Osteocyte (in vitro differentiated cells): ENCODE data around the gene KRT78. TPM values are rescaled to one million over a fixed set of nuclear protein-coding genes. Genes with fewer than 3 reads are reported as not detected.
"Not testable (repeated sequence)": the region's sequence is repeated elsewhere in the genome, so short reads cannot be mapped to it uniquely, and the experiment has no call there.

ENCODE experiments used
- DNase-seq: peaks from one replicate; pipeline ENCODE4 v3.0.0; 2021; ENCODE audit warnings: mixed read lengths; ENCODE audit not compliant: unreplicated experiment; ENCODE audit errors: extremely low spot score
- H3K27ac Mint-ChIP-seq: one replicate; pipeline ENCODE4 v1.8.0; 2021; ENCODE audit warnings: mild to moderate bottlenecking, mixed read lengths; ENCODE audit not compliant: unreplicated experiment
- H3K27me3 Mint-ChIP-seq: one replicate; pipeline ENCODE4 v1.8.0; 2021; ENCODE audit warnings: mixed read lengths; ENCODE audit not compliant: unreplicated experiment
- H3K36me3 Mint-ChIP-seq: one replicate; pipeline ENCODE4 v1.8.0; 2021; ENCODE audit warnings: mixed read lengths; ENCODE audit not compliant: unreplicated experiment
- H3K4me1 Mint-ChIP-seq: one replicate; pipeline ENCODE4 v1.8.0; 2021; ENCODE audit warnings: mixed read lengths; ENCODE audit not compliant: unreplicated experiment
- H3K4me3 Mint-ChIP-seq: one replicate; pipeline ENCODE4 v1.8.0; 2021; ENCODE audit warnings: mild to moderate bottlenecking, moderate library complexity, mixed read lengths; ENCODE audit not compliant: unreplicated experiment
- H3K9me3 Mint-ChIP-seq: one replicate; pipeline ENCODE4 v1.8.0; 2021; ENCODE audit warnings: mixed read lengths; ENCODE audit not compliant: unreplicated experiment
- total RNA-seq: library from RNA; stranded (reverse); gene quantifications from 2 replicates; pipeline ENCODE4 v1.2.1, GENCODE V29; 2021
- TF ChIP-seq, protein P1 (sequence below): fragments of 200-600 bp; sonication (generic); IDR thresholded peaks from 2 replicates; pipeline ENCODE4 v1.5.0; 2021; ENCODE audit warnings: antibody characterized with exemption, mild to moderate bottlenecking, moderate library complexity

The KRT78 gene
- total RNA-seq, 1 donor from 2014 or later, result not detected

DNA sequence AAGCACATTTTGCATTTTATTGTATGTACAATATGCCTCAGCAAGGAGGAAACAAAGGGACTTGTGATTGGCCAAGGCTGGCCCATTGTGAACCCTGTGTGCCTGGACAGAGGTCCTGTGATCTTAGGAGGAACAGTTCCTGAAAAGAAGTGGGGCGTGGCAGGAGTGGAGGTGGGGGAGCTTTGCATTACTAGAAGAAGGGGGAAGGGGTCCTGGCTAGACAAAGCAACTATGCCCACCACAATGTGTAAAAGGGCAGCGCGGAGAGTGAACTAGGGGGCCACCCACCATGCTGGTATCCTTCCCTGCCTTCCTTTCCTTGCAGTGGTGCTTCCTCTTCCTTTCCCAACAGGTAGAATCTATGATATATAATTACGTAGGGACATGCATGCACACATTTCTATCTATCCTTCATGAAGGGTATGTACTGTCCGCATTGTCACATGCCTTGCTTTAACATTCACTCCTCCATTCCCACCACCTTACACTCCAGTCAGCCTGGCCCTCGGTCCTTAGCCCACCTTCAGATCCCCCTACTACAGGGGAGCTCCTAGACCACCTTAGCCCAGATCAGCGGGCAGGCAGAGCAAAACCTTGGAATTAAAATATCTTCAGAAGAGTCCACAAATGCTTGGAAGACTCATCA lies 43.5 kb upstream of the KRT78 start:
- TF ChIP-seq, protein P1, sequence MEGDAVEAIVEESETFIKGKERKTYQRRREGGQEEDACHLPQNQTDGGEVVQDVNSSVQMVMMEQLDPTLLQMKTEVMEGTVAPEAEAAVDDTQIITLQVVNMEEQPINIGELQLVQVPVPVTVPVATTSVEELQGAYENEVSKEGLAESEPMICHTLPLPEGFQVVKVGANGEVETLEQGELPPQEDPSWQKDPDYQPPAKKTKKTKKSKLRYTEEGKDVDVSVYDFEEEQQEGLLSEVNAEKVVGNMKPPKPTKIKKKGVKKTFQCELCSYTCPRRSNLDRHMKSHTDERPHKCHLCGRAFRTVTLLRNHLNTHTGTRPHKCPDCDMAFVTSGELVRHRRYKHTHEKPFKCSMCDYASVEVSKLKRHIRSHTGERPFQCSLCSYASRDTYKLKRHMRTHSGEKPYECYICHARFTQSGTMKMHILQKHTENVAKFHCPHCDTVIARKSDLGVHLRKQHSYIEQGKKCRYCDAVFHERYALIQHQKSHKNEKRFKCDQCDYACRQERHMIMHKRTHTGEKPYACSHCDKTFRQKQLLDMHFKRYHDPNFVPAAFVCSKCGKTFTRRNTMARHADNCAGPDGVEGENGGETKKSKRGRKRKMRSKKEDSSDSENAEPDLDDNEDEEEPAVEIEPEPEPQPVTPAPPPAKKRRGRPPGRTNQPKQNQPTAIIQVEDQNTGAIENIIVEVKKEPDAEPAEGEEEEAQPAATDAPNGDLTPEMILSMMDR, result no peak
- Mint-ChIP-seq H3K36me3 (no peaks in the 10 kb centered on the region), H3K27ac (no peak overlapping the region), H3K4me1 (peaks cover 26% of the 10 kb centered on the region), H3K4me3 (no peak overlapping the region), H3K27me3 (no peaks in the 10 kb centered on the region), H3K9me3 (no peaks in the 10 kb centered on the region)
- DNase-seq, result no peak

DNA sequence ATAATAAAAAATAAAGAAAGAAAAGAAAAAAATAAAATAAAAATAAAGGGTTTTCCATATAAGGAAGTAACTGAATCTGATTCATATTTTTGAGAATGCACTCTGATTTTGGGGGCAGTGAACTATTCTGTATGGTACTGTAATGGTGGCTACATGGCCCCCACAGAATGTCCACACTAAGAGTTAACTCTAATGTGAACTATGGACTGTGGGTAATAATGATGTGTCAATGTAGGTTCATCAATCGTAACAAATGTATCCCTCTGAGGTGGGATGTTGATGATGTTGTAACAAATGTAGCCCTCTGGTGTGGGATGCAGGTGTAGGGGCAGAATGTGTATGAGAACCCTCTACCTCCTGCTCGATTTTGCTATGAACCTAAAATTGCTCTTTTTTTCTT lies 42.2 kb upstream of the KRT78 start:
- TF ChIP-seq, protein P1, result no peak
- Mint-ChIP-seq H3K27me3 (no peaks in the 10 kb centered on the region), H3K4me1 (peaks cover 20% of the 10 kb centered on the region), H3K4me3 (no peak overlapping the region), H3K27ac (no peak overlapping the region), H3K9me3 (no peaks in the 10 kb centered on the region), H3K36me3 (no peaks in the 10 kb centered on the region)
- no peak for DNase-seq

DNA sequence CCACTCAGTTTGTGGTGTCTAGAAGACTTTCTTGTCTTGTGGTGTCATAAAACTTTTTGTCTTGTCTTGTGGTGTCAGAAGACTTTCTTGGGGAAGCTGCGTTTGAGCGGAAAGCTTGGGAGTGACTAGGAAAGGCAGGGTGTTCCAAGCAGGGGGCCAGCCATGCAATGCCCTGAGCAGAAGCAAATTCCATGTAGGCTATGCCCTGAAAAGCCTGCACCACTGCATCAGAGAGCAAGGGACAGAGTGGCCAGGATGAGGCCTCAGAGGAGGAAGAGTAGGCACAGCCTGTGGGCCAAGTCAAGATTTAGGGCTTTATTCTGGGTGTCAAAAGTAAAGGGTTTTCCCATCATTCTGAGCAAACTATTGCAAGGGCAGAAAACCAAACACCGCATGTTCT lies 41.6 kb upstream of the KRT78 start:
- no peaks in the 10 kb centered on the region for H3K36me3 Mint-ChIP-seq
- H3K9me3 Mint-ChIP-seq, result no peaks in the 10 kb centered on the region
- H3K4me3 Mint-ChIP-seq, result no peak overlapping the region
- no peak for DNase-seq
- H3K4me1 Mint-ChIP-seq, result peaks cover 13% of the 10 kb centered on the region
- H3K27ac Mint-ChIP-seq, result no peak overlapping the region
- H3K27me3 Mint-ChIP-seq, result no peaks in the 10 kb centered on the region
- TF ChIP-seq, protein P1, result no peak

DNA sequence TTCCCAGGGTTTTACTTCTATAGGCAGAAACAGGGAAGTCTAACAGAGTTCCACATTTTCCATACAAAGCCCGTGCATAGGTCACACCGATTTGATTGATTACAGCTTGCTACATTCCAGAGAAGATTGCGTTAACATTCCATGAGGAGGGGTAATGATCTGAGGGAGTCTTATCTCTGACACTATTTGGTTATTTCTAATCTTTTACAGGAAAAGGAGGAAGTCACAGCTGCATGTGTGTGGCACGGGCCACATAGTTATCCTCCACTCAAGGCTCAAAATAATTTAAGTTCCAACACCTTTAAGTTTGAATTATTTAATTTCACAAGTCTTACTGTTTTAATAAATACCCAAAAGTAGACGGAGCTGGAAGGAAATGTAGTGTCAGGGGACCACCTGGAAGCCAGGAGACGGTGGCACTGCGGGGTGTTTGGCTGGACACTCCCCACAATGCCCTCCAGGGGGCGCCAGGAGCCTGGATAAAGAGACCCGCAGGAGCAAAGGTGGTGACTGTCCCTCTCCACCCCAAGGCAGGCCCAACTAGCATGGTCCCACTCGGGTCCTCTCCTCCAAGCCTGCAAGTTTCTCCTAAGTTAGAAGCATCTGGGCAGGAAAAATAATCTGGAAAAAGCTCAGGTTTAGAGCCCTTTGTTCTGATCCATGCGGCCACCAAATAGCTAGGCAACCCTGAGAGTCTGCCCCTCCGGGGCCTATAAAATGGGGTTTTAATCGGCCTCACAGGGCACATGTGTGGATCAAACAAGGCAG lies 35.9 kb upstream of the KRT78 start:
- H3K4me3 Mint-ChIP-seq, result no peak overlapping the region
- peaks cover 5% of the 10 kb centered on the region for H3K4me1 Mint-ChIP-seq
- H3K27ac Mint-ChIP-seq, result no peak overlapping the region
- TF ChIP-seq, protein P1, result peak; percentile 98
- peak; percentile 91 for DNase-seq
- H3K27me3 Mint-ChIP-seq, result no peaks in the 10 kb centered on the region
- H3K36me3 Mint-ChIP-seq, result no peaks in the 10 kb centered on the region
- no peaks in the 10 kb centered on the region for H3K9me3 Mint-ChIP-seq

DNA sequence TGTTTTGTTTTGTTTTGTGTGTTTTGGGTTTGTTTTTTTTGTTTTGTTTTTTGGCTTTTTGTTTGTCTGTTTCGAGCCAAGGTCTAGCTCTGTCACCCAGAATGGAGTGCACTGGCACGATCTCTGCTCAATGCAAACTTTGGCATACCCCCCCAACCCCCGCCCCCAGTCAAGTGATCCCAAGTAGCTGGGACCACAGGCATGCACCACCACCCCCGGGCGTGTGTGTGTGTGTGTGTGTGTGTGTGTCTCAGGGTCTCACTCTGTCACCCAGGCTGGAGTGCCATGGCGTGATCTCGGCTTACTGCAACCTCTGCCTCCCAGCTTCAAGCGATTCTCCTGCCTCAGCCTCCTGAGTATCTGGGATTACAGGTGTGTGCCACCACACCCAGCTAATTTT lies 31.7 kb upstream of the KRT78 start:
- not testable (repeated sequence) for H3K36me3 Mint-ChIP-seq, H3K27me3 Mint-ChIP-seq, DNase-seq, H3K4me3 Mint-ChIP-seq, H3K9me3 Mint-ChIP-seq, H3K27ac Mint-ChIP-seq
- peaks cover 30% of the 10 kb centered on the region for H3K4me1 Mint-ChIP-seq
